ENCODE results near the gene DIAPH2.
A peak's percentile ranks its signal among the peaks of the same experiment; 100 is the strongest.

Gene DIAPH2

DNA sequence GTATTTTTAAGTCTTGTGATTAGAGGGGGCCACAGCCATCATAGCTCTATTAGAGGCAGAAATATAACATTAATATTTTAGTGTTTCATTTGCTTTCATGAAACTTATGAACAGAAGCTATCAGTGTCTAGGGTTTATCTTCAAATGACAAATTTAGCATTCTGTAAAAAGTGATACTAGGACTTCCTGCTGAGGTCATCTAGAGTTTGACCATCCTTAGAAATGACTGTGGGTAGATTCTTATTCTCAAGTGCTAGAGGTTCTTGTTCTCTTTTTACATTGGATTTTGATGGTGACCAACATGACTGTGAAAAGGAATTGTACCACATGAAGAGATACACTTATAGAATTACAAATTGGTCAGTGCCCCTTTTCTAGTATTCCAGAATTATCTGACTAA, 767.6 kb downstream of the DIAPH2 start (continued):
- TF ChIP-seq RBAK (tag by site-specific recombination; IDR thresholded peaks at IDR 0.05) (no peak), GLIS1 (tag by site-specific recombination; IDR thresholded peaks at IDR 0.05) (no peak), YY1 (tag by site-specific recombination; IDR thresholded peaks at IDR 0.05) (no peak), ZNF221 (tag by site-specific recombination; IDR thresholded peaks at IDR 0.05; ENCODE audit: borderline replicate concordance) (no peak), ZNF132 (tag by site-specific recombination; IDR thresholded peaks at IDR 0.05; ENCODE audit: borderline replicate concordance) (no peak)

DNA sequence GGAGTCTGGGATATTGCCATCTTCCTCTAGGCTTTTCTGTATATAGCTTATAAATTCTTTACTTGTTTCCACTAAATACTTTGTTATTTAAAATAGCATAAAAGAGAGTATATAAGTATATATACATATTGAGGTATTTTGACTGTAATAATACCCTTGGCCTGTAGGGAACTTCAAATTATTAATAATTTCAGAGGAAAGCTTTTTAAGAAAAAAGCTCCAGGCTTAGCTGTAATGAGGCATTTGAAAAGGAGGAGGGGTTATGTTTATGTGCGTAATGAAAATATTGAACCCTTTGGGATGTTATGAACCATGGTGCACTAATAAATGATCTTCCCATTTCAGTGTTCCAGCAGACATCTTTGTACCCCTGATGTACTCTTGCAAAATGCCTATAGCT, 777.1 kb downstream of the DIAPH2 start:
- H3K27ac ChIP-seq (ENCODE audit: extremely low read depth, low read depth, low read length): no peak overlapping the region
- H3K36me3 ChIP-seq (ENCODE audit: control insufficient read depth in 2 of 2, insufficient read depth in 1 of 2, low read length in 2 of 2): no peaks in the 10 kb centered on the region
- H3K9me3 ChIP-seq (ENCODE audit: control insufficient read depth, insufficient read depth, low read depth, low read length): no peaks in the 10 kb centered on the region
- no peak for TF ChIP-seq YY2 (tag by site-specific recombination; IDR thresholded peaks at IDR 0.05)
- no peak for TF ChIP-seq ZNF596 (tag by site-specific recombination; IDR thresholded peaks at IDR 0.05)
- no peak for TF ChIP-seq ZNF133 (tag by site-specific recombination; IDR thresholded peaks at IDR 0.05)
- no peak for TF ChIP-seq ZXDB (tag by site-specific recombination; IDR thresholded peaks at IDR 0.05)
- TF ChIP-seq, protein P1, sequence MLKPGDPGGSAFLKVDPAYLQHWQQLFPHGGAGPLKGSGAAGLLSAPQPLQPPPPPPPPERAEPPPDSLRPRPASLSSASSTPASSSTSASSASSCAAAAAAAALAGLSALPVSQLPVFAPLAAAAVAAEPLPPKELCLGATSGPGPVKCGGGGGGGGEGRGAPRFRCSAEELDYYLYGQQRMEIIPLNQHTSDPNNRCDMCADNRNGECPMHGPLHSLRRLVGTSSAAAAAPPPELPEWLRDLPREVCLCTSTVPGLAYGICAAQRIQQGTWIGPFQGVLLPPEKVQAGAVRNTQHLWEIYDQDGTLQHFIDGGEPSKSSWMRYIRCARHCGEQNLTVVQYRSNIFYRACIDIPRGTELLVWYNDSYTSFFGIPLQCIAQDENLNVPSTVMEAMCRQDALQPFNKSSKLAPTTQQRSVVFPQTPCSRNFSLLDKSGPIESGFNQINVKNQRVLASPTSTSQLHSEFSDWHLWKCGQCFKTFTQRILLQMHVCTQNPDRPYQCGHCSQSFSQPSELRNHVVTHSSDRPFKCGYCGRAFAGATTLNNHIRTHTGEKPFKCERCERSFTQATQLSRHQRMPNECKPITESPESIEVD (tag by site-specific recombination; IDR thresholded peaks at IDR 0.05): no peak
- TF ChIP-seq, protein P2, sequence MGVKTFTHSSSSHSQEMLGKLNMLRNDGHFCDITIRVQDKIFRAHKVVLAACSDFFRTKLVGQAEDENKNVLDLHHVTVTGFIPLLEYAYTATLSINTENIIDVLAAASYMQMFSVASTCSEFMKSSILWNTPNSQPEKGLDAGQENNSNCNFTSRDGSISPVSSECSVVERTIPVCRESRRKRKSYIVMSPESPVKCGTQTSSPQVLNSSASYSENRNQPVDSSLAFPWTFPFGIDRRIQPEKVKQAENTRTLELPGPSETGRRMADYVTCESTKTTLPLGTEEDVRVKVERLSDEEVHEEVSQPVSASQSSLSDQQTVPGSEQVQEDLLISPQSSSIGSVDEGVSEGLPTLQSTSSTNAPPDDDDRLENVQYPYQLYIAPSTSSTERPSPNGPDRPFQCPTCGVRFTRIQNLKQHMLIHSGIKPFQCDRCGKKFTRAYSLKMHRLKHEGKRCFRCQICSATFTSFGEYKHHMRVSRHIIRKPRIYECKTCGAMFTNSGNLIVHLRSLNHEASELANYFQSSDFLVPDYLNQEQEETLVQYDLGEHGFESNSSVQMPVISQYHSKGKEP (tag by site-specific recombination; IDR thresholded peaks at IDR 0.05): no peak
- TF ChIP-seq ZNF121 (tag by site-specific recombination; IDR thresholded peaks at IDR 0.05): no peak
- TF ChIP-seq, protein P3, sequence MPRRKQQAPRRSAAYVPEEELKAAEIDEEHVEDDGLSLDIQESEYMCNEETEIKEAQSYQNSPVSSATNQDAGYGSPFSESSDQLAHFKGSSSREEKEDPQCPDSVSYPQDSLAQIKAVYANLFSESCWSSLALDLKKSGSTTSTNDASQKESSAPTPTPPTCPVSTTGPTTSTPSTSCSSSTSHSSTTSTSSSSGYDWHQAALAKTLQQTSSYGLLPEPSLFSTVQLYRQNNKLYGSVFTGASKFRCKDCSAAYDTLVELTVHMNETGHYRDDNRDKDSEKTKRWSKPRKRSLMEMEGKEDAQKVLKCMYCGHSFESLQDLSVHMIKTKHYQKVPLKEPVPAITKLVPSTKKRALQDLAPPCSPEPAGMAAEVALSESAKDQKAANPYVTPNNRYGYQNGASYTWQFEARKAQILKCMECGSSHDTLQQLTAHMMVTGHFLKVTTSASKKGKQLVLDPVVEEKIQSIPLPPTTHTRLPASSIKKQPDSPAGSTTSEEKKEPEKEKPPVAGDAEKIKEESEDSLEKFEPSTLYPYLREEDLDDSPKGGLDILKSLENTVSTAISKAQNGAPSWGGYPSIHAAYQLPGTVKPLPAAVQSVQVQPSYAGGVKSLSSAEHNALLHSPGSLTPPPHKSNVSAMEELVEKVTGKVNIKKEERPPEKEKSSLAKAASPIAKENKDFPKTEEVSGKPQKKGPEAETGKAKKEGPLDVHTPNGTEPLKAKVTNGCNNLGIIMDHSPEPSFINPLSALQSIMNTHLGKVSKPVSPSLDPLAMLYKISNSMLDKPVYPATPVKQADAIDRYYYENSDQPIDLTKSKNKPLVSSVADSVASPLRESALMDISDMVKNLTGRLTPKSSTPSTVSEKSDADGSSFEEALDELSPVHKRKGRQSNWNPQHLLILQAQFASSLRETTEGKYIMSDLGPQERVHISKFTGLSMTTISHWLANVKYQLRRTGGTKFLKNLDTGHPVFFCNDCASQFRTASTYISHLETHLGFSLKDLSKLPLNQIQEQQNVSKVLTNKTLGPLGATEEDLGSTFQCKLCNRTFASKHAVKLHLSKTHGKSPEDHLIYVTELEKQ (tag by site-specific recombination; IDR thresholded peaks at IDR 0.05; ENCODE audit: borderline replicate concordance): no peak
- TF ChIP-seq, protein P4, sequence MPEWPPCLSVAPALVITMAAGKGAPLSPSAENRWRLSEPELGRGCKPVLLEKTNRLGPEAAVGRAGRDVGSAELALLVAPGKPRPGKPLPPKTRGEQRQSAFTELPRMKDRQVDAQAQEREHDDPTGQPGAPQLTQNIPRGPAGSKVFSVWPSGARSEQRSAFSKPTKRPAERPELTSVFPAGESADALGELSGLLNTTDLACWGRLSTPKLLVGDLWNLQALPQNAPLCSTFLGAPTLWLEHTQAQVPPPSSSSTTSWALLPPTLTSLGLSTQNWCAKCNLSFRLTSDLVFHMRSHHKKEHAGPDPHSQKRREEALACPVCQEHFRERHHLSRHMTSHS (tag by site-specific recombination; IDR thresholded peaks at IDR 0.05): no peak
- no peak for TF ChIP-seq ZEB2 (tag by site-specific recombination; IDR thresholded peaks at IDR 0.05)
- ChIA-PET POLR2A (no interaction called here), CTCF (interaction anchor here (0.6 to 0.7 kb wide), 2 partner anchors 25 to 489 kb away, joined by 3 read pairs; no protein-coding TSS in a partner anchor)
- H3K4me1 ChIP-seq (ENCODE audit: control insufficient read depth, insufficient read depth, low read length): no peaks in the 10 kb centered on the region
- H3K4me3 ChIP-seq (ENCODE audit: low read depth, low read length): no peak overlapping the region

DNA sequence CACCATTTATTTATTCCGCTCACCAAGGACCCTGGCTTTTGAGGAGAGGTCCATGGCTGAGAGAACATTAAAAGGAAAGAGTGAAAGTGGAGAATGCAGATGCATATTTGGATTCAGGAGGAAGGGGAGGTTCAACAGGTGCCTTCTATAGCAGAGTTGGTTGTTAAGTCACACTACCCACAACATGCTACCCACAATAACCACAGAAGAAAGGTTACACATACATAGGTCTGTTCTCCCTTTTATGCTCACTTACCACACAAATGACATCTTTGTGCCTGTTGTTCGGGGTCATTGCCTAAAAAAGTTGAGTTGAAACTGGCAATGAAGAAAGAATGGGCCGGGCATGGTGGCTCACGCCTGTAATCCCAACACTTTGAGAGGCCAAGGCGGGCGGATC, 786.4 kb downstream of the DIAPH2 start:
- Histone ChIP-seq H3K36me3 (ENCODE audit: control insufficient read depth in 2 of 2, insufficient read depth in 1 of 2, low read length in 2 of 2) (no peaks in the 10 kb centered on the region), H3K27ac (ENCODE audit: extremely low read depth, low read depth, low read length) (no peak overlapping the region), H3K4me3 (ENCODE audit: low read depth, low read length) (no peak overlapping the region), H3K4me1 (ENCODE audit: control insufficient read depth, insufficient read depth, low read length) (no peaks in the 10 kb centered on the region), H3K9me3 (ENCODE audit: control insufficient read depth, insufficient read depth, low read depth, low read length) (no peaks in the 10 kb centered on the region)
- TF ChIP-seq SCRT1 (tag by site-specific recombination; IDR thresholded peaks at IDR 0.05; ENCODE audit: borderline replicate concordance) (peak; percentile 49; the same call in 1 of the 2 replicates), ZNF24 (tag by site-specific recombination; IDR thresholded peaks at IDR 0.05) (no peak), ZNF138 (tag by site-specific recombination; IDR thresholded peaks at IDR 0.05; ENCODE audit: borderline replicate concordance) (no peak)
- TF ChIP-seq, protein P5, sequence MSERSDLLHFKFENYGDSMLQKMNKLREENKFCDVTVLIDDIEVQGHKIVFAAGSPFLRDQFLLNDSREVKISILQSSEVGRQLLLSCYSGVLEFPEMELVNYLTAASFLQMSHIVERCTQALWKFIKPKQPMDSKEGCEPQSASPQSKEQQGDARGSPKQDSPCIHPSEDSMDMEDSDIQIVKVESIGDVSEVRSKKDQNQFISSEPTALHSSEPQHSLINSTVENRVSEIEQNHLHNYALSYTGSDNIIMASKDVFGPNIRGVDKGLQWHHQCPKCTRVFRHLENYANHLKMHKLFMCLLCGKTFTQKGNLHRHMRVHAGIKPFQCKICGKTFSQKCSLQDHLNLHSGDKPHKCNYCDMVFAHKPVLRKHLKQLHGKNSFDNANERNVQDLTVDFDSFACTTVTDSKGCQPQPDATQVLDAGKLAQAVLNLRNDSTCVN (tag by site-specific recombination; optimal IDR thresholded peaks at IDR 0.05): no peak
- TF ChIP-seq, protein P6, sequence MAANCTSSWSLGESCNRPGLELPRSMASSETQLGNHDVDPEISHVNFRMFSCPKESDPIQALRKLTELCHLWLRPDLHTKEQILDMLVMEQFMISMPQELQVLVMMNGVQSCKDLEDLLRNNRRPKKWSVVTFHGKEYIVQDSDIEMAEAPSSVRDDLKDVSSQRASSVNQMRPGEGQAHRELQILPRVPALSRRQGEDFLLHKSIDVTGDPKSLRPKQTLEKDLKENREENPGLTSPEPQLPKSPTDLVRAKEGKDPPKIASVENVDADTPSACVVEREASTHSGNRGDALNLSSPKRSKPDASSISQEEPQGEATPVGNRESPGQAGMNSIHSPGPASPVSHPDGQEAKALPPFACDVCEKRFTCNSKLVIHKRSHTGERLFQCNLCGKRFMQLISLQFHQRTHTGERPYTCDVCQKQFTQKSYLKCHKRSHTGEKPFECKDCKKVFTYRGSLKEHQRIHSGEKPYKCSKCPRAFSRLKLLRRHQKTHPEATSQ (tag by site-specific recombination; IDR thresholded peaks at IDR 0.05): no peak
- TF ChIP-seq, protein P7, sequence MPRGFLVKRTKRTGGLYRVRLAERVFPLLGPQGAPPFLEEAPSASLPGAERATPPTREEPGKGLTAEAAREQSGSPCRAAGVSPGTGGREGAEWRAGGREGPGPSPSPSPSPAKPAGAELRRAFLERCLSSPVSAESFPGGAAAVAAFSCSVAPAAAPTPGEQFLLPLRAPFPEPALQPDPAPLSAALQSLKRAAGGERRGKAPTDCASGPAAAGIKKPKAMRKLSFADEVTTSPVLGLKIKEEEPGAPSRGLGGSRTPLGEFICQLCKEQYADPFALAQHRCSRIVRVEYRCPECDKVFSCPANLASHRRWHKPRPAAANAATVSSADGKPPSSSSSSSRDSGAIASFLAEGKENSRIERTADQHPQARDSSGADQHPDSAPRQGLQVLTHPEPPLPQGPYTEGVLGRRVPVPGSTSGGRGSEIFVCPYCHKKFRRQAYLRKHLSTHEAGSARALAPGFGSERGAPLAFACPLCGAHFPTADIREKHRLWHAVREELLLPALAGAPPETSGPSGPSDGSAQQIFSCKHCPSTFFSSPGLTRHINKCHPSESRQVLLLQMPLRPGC (tag by site-specific recombination; IDR thresholded peaks at IDR 0.05): no peak
- POLR2A ChIA-PET: no interaction called here
- CTCF ChIA-PET: no interaction called here

All from HEK293 (cell line).